GM12878 (cell line): ENCODE results near the gene B3GNT7.

Experiments used
- CTCF ChIP-seq, 3 experiments: IDR thresholded peaks in 2 of 3; conservative IDR thresholded peaks in 1 of 3; 2 replicates each; pipeline ENCODE4 v1.5.1; 2011; ENCODE audit warnings: low read depth in 3 of 3, low read length in 3 of 3, mild to moderate bottlenecking in 3 of 3, control low read depth in 2 of 3, moderate library complexity in 2 of 3, inconsistent platforms in 1 of 3, mixed read lengths in 1 of 3; ENCODE audit not compliant: control insufficient read depth in 2 of 3, insufficient read depth in 1 of 3; ENCODE audit errors: extremely low read depth in 1 of 3
- ETV6 ChIP-seq, 2 experiments: fragments of 450-650 bp in 1 of 2; IDR thresholded peaks in 1 of 2; conservative IDR thresholded peaks in 1 of 2; 2 replicates each; pipeline ENCODE4 v1.6.1; 2014; ENCODE audit warnings: antibody characterized with exemption in 1 of 2, borderline replicate concordance in 1 of 2, low read depth in 1 of 2, mild to moderate bottlenecking in 1 of 2, moderate library complexity in 1 of 2
- POLR2A ChIP-seq: IDR thresholded peaks from 2 replicates; pipeline ENCODE4 v1.6.1; 2011; ENCODE audit warnings: low read depth, mild to moderate bottlenecking, low read length
- POLR2AphosphoS5 ChIP-seq: IDR thresholded peaks from 2 replicates; pipeline ENCODE4 v1.6.1; 2011; ENCODE audit warnings: mild to moderate bottlenecking, low read length, inconsistent platforms
- REST ChIP-seq: IDR thresholded peaks from 2 replicates; pipeline ENCODE4 v1.6.1; 2012; ENCODE audit warnings: mild to moderate bottlenecking, low read depth, low read length
- SMC3 ChIP-seq: IDR thresholded peaks from 2 replicates; pipeline ENCODE4 v1.6.1; 2011; ENCODE audit warnings: low read length, improper control_type of control experiment, borderline replicate concordance
- ZNF274 ChIP-seq: IDR thresholded peaks from one replicate; pipeline ENCODE4 v1.8.0; 2011; ENCODE audit not compliant: insufficient read length, insufficient read depth
- TF ChIP-seq, protein P1 (sequence below): fragments of 150-350 bp; IDR thresholded peaks from 2 replicates; pipeline ENCODE4 v1.6.1; 2016; ENCODE audit warnings: low read depth, low read length

DNA sequence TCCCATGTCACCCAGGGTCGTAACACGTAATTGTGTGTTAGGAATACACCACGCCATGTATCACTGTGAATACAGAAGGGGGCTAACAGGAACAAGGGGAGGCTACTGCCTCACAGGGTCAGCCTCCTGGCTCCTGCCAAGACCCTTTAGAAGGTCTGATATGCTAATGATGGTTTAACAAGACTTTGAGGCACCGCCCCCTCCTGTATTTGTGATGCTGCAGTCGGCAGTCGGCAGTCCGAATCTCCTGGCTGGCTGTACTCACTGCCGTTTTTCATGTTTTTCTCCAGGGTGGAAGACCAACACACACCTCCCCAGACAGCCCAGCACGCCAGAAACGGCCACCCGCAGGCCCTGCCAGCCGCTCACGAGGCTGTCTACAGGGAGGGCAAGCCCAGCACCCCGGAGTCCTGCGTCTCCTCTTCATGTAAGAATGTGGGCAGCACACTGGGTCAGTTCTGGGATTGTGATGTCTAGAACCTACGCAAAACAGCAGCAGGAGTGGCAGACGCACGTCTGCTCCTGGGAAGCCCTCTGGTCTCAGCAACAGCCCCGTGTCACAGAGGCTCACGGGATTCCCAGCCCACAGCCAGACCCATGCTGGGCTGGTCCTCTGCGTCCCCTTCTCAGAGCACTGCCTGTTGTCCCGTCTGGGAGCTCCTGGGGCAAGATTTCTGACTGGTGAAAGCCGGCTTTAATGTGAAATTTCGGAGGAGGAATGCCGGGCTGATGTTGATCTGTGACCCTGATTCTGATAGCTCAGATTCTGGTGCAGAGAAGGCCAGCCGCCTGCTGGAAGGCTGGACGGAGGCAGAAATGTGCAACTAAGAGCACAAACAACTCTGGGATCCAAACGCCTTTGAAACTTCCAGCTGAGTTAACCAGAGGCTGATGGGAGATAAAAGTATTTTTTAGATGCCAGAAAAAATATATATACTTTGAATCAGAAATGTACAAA is 39.7 kb upstream of the B3GNT7 start:
- TF ChIP-seq POLR2A (no peak), REST (no peak), ETV6 (conservative IDR thresholded peaks at IDR 0.05 in 1 of 2, IDR thresholded peaks at IDR 0.05 in 1 of 2; ENCODE audit: borderline replicate concordance in 1 of 2, low read depth in 1 of 2) (no peak), ZNF274 (no peak), POLR2AphosphoS5 (no peak), CTCF (IDR thresholded peaks at IDR 0.05 in 2 of 3, conservative IDR thresholded peaks at IDR 0.05 in 1 of 3; ENCODE audit: control insufficient read depth in 2 of 3, extremely low read depth in 1 of 3, insufficient read depth in 1 of 3, low read depth in 3 of 3, low read length in 3 of 3) (no peak), SMC3 (no peak)
- TF ChIP-seq, protein P1, sequence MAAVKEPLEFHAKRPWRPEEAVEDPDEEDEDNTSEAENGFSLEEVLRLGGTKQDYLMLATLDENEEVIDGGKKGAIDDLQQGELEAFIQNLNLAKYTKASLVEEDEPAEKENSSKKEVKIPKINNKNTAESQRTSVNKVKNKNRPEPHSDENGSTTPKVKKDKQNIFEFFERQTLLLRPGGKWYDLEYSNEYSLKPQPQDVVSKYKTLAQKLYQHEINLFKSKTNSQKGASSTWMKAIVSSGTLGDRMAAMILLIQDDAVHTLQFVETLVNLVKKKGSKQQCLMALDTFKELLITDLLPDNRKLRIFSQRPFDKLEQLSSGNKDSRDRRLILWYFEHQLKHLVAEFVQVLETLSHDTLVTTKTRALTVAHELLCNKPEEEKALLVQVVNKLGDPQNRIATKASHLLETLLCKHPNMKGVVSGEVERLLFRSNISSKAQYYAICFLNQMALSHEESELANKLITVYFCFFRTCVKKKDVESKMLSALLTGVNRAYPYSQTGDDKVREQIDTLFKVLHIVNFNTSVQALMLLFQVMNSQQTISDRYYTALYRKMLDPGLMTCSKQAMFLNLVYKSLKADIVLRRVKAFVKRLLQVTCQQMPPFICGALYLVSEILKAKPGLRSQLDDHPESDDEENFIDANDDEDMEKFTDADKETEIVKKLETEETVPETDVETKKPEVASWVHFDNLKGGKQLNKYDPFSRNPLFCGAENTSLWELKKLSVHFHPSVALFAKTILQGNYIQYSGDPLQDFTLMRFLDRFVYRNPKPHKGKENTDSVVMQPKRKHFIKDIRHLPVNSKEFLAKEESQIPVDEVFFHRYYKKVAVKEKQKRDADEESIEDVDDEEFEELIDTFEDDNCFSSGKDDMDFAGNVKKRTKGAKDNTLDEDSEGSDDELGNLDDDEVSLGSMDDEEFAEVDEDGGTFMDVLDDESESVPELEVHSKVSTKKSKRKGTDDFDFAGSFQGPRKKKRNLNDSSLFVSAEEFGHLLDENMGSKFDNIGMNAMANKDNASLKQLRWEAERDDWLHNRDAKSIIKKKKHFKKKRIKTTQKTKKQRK = no peak
